Measurements from ENCODE around the gene MBD6. TPM values are rescaled to one million over a fixed set of nuclear protein-coding genes. Genes with fewer than 3 reads are reported as not detected.
"Not testable (repeated sequence)": the region's sequence is repeated elsewhere in the genome, so short reads cannot be mapped to it uniquely, and the experiment has no call there.

The MBD6 gene
- total RNA-seq, 1 donor from 2014 or later = 33.1 TPM

DNA sequence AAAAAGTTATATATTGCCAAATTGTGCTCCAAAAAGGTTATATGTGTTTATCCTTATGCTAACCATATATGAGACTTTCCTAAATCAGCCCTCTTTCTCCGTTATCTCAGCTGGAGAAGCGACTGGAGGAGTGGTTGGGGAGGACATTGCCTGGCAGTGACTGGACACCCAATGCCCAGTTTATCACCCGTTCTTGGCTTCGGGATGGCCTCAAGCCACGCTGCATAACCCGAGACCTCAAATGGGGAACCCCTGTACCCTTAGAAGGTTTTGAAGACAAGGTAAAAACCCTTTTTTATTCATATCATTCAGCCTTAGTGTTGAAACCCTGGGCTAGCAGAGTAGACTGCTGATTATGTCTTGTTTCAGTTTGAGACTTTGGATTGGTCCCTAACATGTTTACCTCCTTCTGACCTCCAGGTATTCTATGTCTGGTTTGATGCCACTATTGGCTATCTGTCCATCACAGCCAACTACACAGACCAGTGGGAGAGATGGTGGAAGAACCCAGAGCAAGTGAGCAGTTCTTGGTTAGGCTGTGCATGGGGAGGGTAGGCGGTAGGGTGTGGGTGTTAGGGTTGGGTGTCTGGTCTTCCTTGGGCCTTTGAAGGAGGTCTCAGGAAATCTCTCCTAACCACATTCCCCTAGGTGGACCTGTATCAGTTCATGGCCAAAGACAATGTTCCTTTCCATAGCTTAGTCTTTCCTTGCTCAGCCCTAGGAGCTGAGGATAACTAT is 10.9 kb upstream of the MBD6 start:
- Histone ChIP-seq H3K9me3 (replicated peaks) (no peaks in the 10 kb centered on the region), H3K27ac (replicated peaks) (no peak overlapping the region), H3K27me3 (ENCODE audit: low read depth) (no peaks in the 10 kb centered on the region), H3K4me1 (peaks cover 13% of the 10 kb centered on the region), H3K36me3 (peaks cover 75% of the 10 kb centered on the region), H3K4me3 (no peak overlapping the region)
- TF ChIP-seq, protein P1, sequence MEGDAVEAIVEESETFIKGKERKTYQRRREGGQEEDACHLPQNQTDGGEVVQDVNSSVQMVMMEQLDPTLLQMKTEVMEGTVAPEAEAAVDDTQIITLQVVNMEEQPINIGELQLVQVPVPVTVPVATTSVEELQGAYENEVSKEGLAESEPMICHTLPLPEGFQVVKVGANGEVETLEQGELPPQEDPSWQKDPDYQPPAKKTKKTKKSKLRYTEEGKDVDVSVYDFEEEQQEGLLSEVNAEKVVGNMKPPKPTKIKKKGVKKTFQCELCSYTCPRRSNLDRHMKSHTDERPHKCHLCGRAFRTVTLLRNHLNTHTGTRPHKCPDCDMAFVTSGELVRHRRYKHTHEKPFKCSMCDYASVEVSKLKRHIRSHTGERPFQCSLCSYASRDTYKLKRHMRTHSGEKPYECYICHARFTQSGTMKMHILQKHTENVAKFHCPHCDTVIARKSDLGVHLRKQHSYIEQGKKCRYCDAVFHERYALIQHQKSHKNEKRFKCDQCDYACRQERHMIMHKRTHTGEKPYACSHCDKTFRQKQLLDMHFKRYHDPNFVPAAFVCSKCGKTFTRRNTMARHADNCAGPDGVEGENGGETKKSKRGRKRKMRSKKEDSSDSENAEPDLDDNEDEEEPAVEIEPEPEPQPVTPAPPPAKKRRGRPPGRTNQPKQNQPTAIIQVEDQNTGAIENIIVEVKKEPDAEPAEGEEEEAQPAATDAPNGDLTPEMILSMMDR (IDR thresholded peaks at IDR 0.05; ENCODE audit: borderline replicate concordance) = no peak
- intact Hi-C loops (cut with micrococcal nuclease) = no loop called here
- DNase-seq = no peak

DNA sequence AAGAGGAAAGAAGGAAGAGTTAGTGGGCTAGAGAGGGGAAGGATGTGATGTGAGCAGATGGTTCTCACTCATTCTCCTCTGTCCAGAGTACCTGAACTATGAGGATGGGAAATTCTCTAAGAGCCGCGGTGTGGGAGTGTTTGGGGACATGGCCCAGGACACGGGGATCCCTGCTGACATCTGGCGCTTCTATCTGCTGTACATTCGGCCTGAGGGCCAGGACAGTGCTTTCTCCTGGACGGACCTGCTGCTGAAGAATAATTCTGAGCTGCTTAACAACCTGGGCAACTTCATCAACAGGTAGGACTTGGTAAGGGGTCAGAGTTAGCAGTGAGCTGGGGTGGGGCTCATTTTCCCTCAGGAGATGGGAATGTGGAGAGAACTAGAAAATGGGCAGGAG is 10.0 kb upstream of the MBD6 start:
- H3K4me3 ChIP-seq = no peak overlapping the region
- intact Hi-C loops (cut with micrococcal nuclease) = no loop called here
- H3K4me1 ChIP-seq = peaks cover 22% of the 10 kb centered on the region
- peaks cover 84% of the 10 kb centered on the region for H3K36me3 ChIP-seq
- no peaks in the 10 kb centered on the region for H3K27me3 ChIP-seq (ENCODE audit: low read depth)
- H3K27ac ChIP-seq (replicated peaks) = no peak overlapping the region
- no peak for DNase-seq
- H3K9me3 ChIP-seq (replicated peaks) = no peaks in the 10 kb centered on the region
- TF ChIP-seq, protein P1 (IDR thresholded peaks at IDR 0.05; ENCODE audit: borderline replicate concordance) = no peak

DNA sequence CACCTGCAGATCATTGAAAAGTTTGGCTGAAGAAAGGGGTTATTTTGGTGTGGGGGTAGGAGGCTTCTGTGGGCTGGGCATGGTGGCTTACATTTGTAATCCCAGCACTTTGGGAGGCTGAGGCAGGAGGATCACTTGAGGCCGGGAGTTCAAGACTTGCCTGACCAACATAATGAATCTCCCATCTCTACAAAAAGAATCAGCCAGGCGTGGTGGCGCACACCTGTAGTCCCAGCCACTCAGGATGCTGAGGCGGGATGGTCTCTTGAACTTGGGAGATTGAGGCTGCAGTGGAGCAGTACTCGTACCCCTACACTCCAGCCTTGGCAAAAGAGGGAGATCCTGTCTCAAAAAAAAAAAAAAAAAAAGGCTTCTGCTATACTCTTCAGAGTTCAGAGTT is 9.4 kb upstream of the MBD6 start:
- intact Hi-C loops (cut with micrococcal nuclease) = no loop called here
- H3K9me3 ChIP-seq (replicated peaks) = no peaks in the 10 kb centered on the region
- no peak for DNase-seq
- no peak overlapping the region for H3K4me3 ChIP-seq
- H3K4me1 ChIP-seq = peaks cover 28% of the 10 kb centered on the region
- no peaks in the 10 kb centered on the region for H3K27me3 ChIP-seq (ENCODE audit: low read depth)
- H3K27ac ChIP-seq (replicated peaks) = no peak overlapping the region
- TF ChIP-seq, protein P1 (IDR thresholded peaks at IDR 0.05; ENCODE audit: borderline replicate concordance) = no peak
- H3K36me3 ChIP-seq = peaks cover 88% of the 10 kb centered on the region

DNA sequence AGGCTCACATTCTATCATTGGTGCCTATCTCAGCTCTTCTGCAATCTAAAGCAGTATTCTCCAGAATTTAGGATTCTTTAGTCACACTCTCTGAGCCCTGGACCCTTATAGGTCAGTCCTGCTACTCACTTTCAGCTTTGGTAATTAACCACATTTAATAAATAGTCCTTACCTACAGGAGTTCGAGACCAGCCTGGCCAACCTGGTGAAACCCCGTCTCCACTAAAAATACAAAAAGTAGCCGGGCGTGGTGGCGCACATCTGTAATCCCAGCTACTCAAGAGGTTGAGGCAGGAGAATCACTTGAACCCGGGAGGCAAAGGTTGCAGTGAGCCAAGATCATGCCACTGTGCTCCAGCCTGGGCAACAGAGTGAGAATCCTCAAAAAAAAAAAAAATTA is 8.9 kb upstream of the MBD6 start:
- H3K4me3 ChIP-seq; H3K27ac ChIP-seq (replicated peaks); intact Hi-C loops (cut with micrococcal nuclease); DNase-seq; H3K27me3 ChIP-seq (ENCODE audit: low read depth); H3K9me3 ChIP-seq (replicated peaks): not testable (repeated sequence)
- H3K36me3 ChIP-seq = peaks cover 88% of the 10 kb centered on the region
- peaks cover 32% of the 10 kb centered on the region for H3K4me1 ChIP-seq

- H3K9me3 ChIP-seq (replicated peaks); intact Hi-C loops (cut with micrococcal nuclease); H3K27ac ChIP-seq (replicated peaks); H3K27me3 ChIP-seq (ENCODE audit: low read depth); DNase-seq; H3K4me3 ChIP-seq: not testable (repeated sequence)
- peaks cover 86% of the 10 kb centered on the region for H3K36me3 ChIP-seq
- H3K4me1 ChIP-seq = peaks cover 38% of the 10 kb centered on the region
Observed at GRCh38 chr12:57514246-57514645, 8.4 kb upstream of the MBD6 start.

DNA sequence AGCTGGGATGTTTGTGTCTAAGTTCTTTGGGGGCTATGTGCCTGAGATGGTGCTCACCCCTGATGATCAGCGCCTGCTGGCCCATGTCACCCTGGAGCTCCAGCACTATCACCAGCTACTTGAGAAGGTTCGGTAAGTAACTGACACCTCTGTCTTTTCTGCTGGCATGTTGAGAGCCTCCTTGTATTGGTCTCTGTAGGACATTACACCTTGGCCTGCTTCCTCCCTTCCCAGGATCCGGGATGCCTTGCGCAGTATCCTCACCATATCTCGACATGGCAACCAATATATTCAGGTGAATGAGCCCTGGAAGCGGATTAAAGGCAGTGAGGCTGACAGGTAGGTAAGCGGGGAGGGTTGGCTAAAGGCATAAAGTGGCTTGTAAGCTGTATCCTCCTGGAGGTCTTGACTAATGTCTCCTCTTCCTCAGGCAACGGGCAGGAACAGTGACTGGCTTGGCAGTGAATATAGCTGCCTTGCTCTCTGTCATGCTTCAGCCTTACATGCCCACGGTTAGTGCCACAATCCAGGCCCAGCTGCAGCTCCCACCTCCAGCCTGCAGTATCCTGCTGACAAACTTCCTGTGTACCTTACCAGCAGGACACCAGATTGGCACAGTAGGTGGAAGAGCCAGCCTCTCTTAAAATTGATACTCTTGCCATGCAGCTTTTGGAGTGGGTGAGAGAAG is 7.8 kb upstream of the MBD6 start:
- H3K27ac ChIP-seq (replicated peaks) = peak overlapping the region; percentile 20
- intact Hi-C loops (cut with micrococcal nuclease) = no loop called here
- H3K27me3 ChIP-seq (ENCODE audit: low read depth) = no peaks in the 10 kb centered on the region
- H3K4me3 ChIP-seq = no peak overlapping the region
- H3K4me1 ChIP-seq = peaks cover 44% of the 10 kb centered on the region
- TF ChIP-seq, protein P1 (IDR thresholded peaks at IDR 0.05; ENCODE audit: borderline replicate concordance) = no peak
- H3K36me3 ChIP-seq = peaks cover 80% of the 10 kb centered on the region
- no peak for DNase-seq
- H3K9me3 ChIP-seq (replicated peaks) = no peaks in the 10 kb centered on the region

All from left ventricle myocardium inferior (tissue), 1 donor.